NCI-H345 (cell line): ENCODE data around the gene SOS1.
"Not testable (repeated sequence)": the region's sequence is repeated elsewhere in the genome, so short reads cannot be mapped to it uniquely, and the experiment has no call there.

Experiments
- DNase-seq: peaks from one replicate; lab custom pipeline; 2025; lab: John Stamatoyannopoulos, UW

The SOS1 gene

GRCh38 chr2:39120771-39121522 is at the start of gene SOS1:
Gene SOS1 (minus strand): TSS chr2:39121051. CDS start chr2:39120422, 629 bp downstream.
- peak; percentile 97 for DNase-seq

GRCh38 chr2:39164089-39164488 is 43.2 kb upstream of the SOS1 start:
- DNase-seq, result no peak

- DNase-seq, result no peak
Measured at GRCh38 chr2:39160982-39161381, 40.1 kb upstream of the SOS1 start.

GRCh38 chr2:39159283-39159682 is 38.4 kb upstream of the SOS1 start:
- no peak for DNase-seq

GRCh38 chr2:39158351-39158750 is 37.5 kb upstream of the SOS1 start:
- DNase-seq, result no peak

GRCh38 chr2:39156846-39157245 is 36.0 kb upstream of the SOS1 start:
- DNase-seq, result no peak

- DNase-seq, result no peak
Measured at GRCh38 chr2:39156107-39156506, 35.3 kb upstream of the SOS1 start.

- not testable (repeated sequence) for DNase-seq
Measured at GRCh38 chr2:39155573-39155972, 34.7 kb upstream of the SOS1 start.

GRCh38 chr2:39154944-39155343 is 34.1 kb upstream of the SOS1 start:
- no peak for DNase-seq

GRCh38 chr2:39153312-39153711 is 32.5 kb upstream of the SOS1 start:
- DNase-seq, result no peak

GRCh38 chr2:39152504-39152903 is 31.7 kb upstream of the SOS1 start:
- DNase-seq, result no peak

- DNase-seq, result no peak
Measured at GRCh38 chr2:39150890-39151497, 30.1 kb upstream of the SOS1 start.

GRCh38 chr2:39150102-39150562 is 29.3 kb upstream of the SOS1 start:
- DNase-seq, result no peak

GRCh38 chr2:39146630-39147029 is 25.8 kb upstream of the SOS1 start:
- no peak for DNase-seq

GRCh38 chr2:39145906-39146421 is 25.1 kb upstream of the SOS1 start:
- DNase-seq, result no peak

- no peak for DNase-seq
Measured at GRCh38 chr2:39144416-39144815, 23.6 kb upstream of the SOS1 start.

- no peak for DNase-seq
Measured at GRCh38 chr2:39142904-39143605, 22.2 kb upstream of the SOS1 start.

- DNase-seq, result no peak
Measured at GRCh38 chr2:39141334-39142271, 20.8 kb upstream of the SOS1 start.

- DNase-seq, result not testable (repeated sequence)
Measured at GRCh38 chr2:39140948-39141333, 20.1 kb upstream of the SOS1 start.

- DNase-seq, result no peak
Measured at GRCh38 chr2:39140322-39140847, 19.5 kb upstream of the SOS1 start.

GRCh38 chr2:39139511-39140237 is 18.8 kb upstream of the SOS1 start:
- no peak for DNase-seq
